A204.1 (cell line): Measurements from ENCODE around the gene GSTP1.
"Not testable (repeated sequence)": the region's sequence is repeated elsewhere in the genome, so short reads cannot be mapped to it uniquely, and the experiment has no call there.

ENCODE experiments used
- FAIRE-seq: peaks from 2 replicates; lab custom pipeline; 2012; peaks lifted over from hg19 to GRCh38; lab: Jason Lieb, UNC

Gene GSTP1

GRCh38 chr11:67597458-67597857 lies 13.8 kb downstream of the GSTP1 start:
- not testable (repeated sequence) for FAIRE-seq

- FAIRE-seq, result not testable (repeated sequence)
These were observed 14.4 kb downstream of the GSTP1 start for GRCh38 chr11:67597963-67598362.

GRCh38 chr11:67599149-67599548 lies 15.5 kb downstream of the GSTP1 start:
- FAIRE-seq, result no peak

DNA sequence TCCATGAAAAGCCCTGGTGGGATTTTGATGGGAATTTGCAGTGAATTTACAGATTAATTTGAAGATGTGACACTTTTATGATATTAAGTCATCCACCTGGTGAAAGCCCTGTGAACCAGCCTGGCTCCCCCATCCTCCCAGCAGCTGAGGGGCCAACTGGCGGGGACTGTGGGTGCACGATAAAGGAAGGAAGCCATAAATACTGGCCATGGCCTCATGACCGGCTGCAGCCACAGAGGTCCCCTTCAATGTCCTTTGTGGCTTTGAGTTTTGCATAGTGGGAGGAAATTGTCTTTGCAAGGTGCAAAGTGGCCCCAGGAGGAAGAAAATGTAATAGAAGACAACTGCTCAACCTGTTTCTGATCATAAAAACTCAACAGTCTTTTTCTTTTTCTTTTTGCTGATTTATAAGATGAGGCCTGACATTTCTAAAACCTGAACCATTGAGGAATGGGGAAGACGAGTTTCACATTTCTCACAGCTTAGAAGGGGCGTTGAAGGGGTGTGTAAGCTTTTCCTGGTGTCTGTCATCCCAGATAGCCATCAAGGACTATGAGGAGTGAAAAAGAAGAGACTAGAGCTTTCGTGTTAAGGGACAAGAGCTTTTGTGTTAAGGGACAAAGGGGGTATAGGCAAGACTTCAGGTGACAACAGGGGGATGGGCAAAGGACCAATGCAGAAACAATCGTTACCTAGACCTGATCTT lies 16.9 kb downstream of the GSTP1 start:
- FAIRE-seq, result no peak

DNA sequence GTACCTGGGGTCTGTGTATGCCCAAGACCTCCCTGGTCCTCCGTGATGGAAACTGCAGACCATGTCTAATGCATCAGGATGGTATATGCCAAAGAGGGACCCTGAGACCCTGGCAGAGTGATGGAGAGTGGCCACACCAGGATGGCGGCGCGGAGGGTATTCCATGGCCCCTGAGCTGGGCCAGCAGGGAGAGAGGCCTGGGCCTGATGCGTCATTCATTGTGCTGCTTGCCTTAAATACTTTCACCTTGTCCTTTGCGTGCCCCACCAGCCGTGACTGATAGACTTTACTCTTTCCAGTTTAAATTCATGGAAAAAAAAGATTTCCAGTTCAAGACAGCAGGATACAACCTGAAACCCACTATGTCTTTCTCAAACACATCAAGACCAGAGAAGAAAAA lies 17.5 kb downstream of the GSTP1 start:
- FAIRE-seq, result no peak

- FAIRE-seq, result not testable (repeated sequence)
These were observed 20.5 kb downstream of the GSTP1 start for GRCh38 chr11:67604119-67604518.

DNA sequence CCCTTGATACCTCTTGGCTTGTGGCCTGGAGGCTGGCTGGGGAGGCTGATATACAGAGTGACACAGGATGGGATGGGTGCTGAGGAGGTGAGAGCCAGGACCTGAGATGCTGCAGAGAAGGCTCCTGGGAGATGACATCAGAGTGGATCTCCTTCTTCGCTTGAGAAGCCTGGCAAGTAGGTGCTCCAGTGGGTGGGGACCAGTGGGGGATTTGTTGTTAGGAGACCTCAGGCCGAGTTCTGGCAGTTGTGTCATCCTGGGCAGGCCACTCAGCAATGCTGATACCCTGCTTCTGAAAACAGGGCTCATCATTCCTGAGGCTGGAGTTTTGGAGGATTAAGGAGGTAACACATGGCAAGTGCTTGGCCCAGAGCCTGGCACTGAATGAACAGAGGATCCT lies 21.2 kb downstream of the GSTP1 start:
- no peak for FAIRE-seq

- no peak for FAIRE-seq
These were observed 21.8 kb downstream of the GSTP1 start for GRCh38 chr11:67605231-67606011.

- no peak for FAIRE-seq
These were observed 22.5 kb downstream of the GSTP1 start for GRCh38 chr11:67606093-67606491.

DNA sequence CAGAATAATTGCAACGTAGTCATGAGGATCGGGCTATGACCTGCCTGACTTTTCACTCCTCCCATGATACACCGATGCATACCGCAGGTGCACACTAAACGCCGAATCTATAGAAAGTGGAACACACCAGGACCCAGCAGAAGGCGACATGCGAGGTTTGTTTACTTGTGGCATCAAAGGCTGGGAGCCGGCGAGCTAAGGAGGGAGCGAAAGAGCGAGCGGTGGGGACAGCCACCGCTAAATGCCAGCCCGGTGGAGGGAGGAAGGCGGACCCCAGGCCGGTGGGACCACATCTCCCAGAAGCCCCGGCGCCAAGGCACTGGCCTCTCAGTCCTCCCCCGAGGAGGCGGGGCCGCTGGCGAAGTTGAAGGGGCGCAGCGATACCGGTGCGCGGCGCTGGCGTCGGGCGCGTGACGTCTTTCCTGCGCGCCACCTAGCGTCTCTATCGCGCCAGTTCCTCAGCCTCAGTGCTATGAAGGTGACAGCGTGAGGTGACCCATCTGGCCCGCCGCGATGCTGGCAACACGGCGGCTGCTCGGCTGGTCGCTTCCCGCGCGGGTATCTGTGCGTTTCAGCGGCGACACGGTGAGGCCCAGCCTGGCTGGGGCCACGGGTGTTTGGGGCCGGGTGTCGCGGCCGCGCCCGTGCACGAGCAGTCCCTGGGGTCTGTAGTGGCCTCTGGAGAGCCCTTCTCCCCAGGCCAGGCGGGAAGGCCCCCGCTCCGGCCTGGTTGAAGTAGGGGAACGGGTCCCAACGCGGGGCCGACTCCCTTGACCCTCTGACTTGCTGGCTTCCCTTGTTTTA lies 23.1 kb downstream of the GSTP1 start, which contains the start of gene NDUFV1:
Gene NDUFV1 (plus strand): TSS at position 445 of the 804 bp plus-strand sequence. CDS start 69 bp downstream, at position 514.
- peak; percentile 76 for FAIRE-seq

- FAIRE-seq, result no peak
These were observed 23.9 kb downstream of the GSTP1 start for GRCh38 chr11:67607507-67607906.

- no peak for FAIRE-seq
These were observed 24.9 kb downstream of the GSTP1 start for GRCh38 chr11:67608486-67608885.

- FAIRE-seq, result no peak
These were observed 25.7 kb downstream of the GSTP1 start for GRCh38 chr11:67609316-67609715.

- FAIRE-seq, result no peak
These were observed 26.8 kb downstream of the GSTP1 start for GRCh38 chr11:67610302-67610868.

DNA sequence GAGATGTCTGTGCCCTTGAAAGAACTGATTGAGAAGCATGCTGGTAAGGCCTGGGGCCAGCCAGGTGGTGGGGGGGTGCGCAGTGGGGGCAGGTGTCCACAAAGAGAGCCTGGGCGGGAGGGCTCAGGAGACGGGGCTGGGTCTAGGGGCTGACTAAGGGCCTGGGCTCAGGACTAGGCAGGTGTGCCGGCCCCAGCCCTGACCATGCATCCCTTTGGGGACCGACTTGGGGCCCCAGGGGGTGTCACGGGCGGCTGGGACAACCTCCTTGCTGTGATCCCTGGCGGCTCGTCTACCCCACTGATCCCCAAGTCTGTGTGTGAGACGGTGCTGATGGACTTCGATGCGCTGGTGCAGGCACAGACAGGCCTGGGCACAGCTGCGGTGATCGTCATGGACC lies 27.6 kb downstream of the GSTP1 start:
- FAIRE-seq, result no peak

- no peak for FAIRE-seq
These were observed 28.3 kb downstream of the GSTP1 start for GRCh38 chr11:67611704-67612587.

- FAIRE-seq, result no peak
These were observed 29.1 kb downstream of the GSTP1 start for GRCh38 chr11:67612751-67613150.

- FAIRE-seq, result no peak
These were observed 29.8 kb downstream of the GSTP1 start for GRCh38 chr11:67613313-67613959.

DNA sequence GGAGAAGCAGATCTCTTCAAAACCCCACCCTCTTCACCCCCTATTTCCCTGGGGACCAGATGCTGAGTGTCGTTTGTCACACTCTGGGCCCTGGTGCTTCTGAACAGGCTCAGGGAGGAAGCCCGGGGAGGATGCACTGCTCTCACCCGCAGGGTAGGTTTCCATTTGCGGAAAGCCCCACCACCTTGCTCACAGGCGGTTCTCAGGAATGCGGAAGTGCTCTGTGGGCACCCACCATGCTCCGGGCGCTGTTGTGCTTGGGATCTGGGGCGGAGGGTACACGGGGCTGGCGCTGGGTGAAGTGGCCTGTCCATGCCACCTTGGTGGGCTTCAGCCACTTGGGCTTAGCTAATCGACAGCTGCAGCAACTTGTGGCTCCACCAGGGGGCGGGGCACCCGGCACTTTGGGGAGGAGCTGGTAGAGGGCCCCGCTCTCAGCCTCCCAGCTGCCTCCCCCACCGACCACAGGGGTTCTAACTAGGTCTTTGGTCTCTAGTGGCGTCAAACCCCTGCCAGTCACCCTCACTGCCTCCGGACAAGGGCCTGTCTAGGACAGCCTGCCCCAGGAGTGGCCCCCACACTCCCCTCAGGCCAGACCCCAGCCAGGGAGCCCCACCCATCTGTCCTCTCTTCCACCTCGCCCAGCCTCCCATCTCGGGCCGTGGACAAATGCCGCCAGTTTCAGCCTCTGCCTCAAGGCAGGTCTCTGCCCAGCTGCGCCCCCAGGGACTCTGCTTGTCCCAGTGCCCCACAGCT lies 30.5 kb downstream of the GSTP1 start:
- FAIRE-seq, result no peak
